Ectodermal cell (in vitro differentiated cells): ENCODE results near the gene SIPA1.
"Not testable (repeated sequence)": the region's sequence is repeated elsewhere in the genome, so short reads cannot be mapped to it uniquely, and the experiment has no call there.

Experiments
- H3K27ac ChIP-seq: 2 replicates; pipeline ENCODE4 v1.7.0; 2013; ENCODE audit warnings: mild to moderate bottlenecking, low read depth, low read length; ENCODE audit not compliant: insufficient read depth, poor library complexity, severe bottlenecking
- H3K27me3 ChIP-seq: 2 replicates; pipeline ENCODE4 v1.7.0; 2013; ENCODE audit warnings: mild to moderate bottlenecking, low read length; ENCODE audit not compliant: insufficient read depth, control insufficient read depth, poor library complexity, severe bottlenecking
- H3K36me3 ChIP-seq: one replicate; pipeline ENCODE4 v1.7.0; 2013; ENCODE audit warnings: low read length; ENCODE audit not compliant: control insufficient read depth, insufficient read depth
- H3K4me1 ChIP-seq: one replicate; pipeline ENCODE4 v1.7.0; 2013; ENCODE audit warnings: low read length; ENCODE audit not compliant: control insufficient read depth, insufficient read depth
- H3K4me3 ChIP-seq: 2 replicates; pipeline ENCODE4 v1.7.0; 2013; ENCODE audit warnings: low read depth, low read length, control low read depth; ENCODE audit not compliant: insufficient read depth
- H3K9me3 ChIP-seq: 2 replicates; pipeline ENCODE4 v1.7.0; 2013; ENCODE audit warnings: mild to moderate bottlenecking, low read length, moderate library complexity; ENCODE audit not compliant: control insufficient read depth
- WGBS, 2 experiments: methylation state at CpG; one replicate each; pipeline ENCODE4 v1.1.7; 2013; ENCODE audit warnings: missing lambda C conversion rate in 2 of 2; 5-methylcytosine and 5-hydroxymethylcytosine counted together

The SIPA1 gene

GRCh38 chr11:65685981-65686380 is 48.1 kb downstream of the SIPA1 start:
- WGBS, 2 experiments, result 85 to 86% methylated on average over 8 of the region's 8 CpGs

GRCh38 chr11:65691847-65692246 is 53.9 kb downstream of the SIPA1 start:
- not testable (repeated sequence) for H3K36me3 ChIP-seq, H3K4me1 ChIP-seq, H3K27ac ChIP-seq, H3K4me3 ChIP-seq, H3K9me3 ChIP-seq, H3K27me3 ChIP-seq
- 92 to 94% methylated on average over 8 of the region's 8 CpGs for whole genome bisulfite sequencing, 2 experiments

More at GRCh38 chr11:65685981-65686380, 48.1 kb downstream of the SIPA1 start:
- H3K4me1 ChIP-seq, result no peaks in the 10 kb centered on the region
- no peaks in the 10 kb centered on the region for H3K9me3 ChIP-seq
- H3K36me3 ChIP-seq, result no peaks in the 10 kb centered on the region
- H3K27ac ChIP-seq, result no peak overlapping the region
- H3K4me3 ChIP-seq, result no peak overlapping the region
- H3K27me3 ChIP-seq, result no peaks in the 10 kb centered on the region

- no peak overlapping the region for H3K4me3 ChIP-seq
- no peaks in the 10 kb centered on the region for H3K9me3 ChIP-seq
- H3K27ac ChIP-seq, result no peak overlapping the region
- H3K4me1 ChIP-seq, result no peaks in the 10 kb centered on the region
- H3K36me3 ChIP-seq, result no peaks in the 10 kb centered on the region
- WGBS, 2 experiments, result 87 to 92% methylated on average over 11 of the region's 11 CpGs
- H3K27me3 ChIP-seq, result no peaks in the 10 kb centered on the region
Measured at GRCh38 chr11:65692367-65692766, 54.5 kb downstream of the SIPA1 start.

- 90 to 91% methylated on average over 12 of the region's 12 CpGs for WGBS, 2 experiments
- Histone ChIP-seq H3K4me3 (no peak overlapping the region), H3K27ac (no peak overlapping the region), H3K36me3 (no peaks in the 10 kb centered on the region), H3K9me3 (no peaks in the 10 kb centered on the region), H3K4me1 (no peaks in the 10 kb centered on the region), H3K27me3 (peaks cover 5% of the 10 kb centered on the region)
Measured at GRCh38 chr11:65695459-65696241, 57.7 kb downstream of the SIPA1 start.

- Histone ChIP-seq H3K9me3 (no peaks in the 10 kb centered on the region), H3K27me3 (peaks cover 5% of the 10 kb centered on the region), H3K27ac (no peak overlapping the region), H3K36me3 (no peaks in the 10 kb centered on the region), H3K4me1 (no peaks in the 10 kb centered on the region), H3K4me3 (no peak overlapping the region)
- WGBS, 2 experiments, result 89 to 91% methylated on average over 5 of the region's 5 CpGs
Measured at GRCh38 chr11:65696802-65697552, 59.1 kb downstream of the SIPA1 start.

GRCh38 chr11:65698205-65698604 is 60.3 kb downstream of the SIPA1 start:
- H3K36me3 ChIP-seq, result no peaks in the 10 kb centered on the region
- no peak overlapping the region for H3K4me3 ChIP-seq
- no peaks in the 10 kb centered on the region for H3K9me3 ChIP-seq
- H3K27ac ChIP-seq, result no peak overlapping the region
- peaks cover 10% of the 10 kb centered on the region for H3K27me3 ChIP-seq
- no peaks in the 10 kb centered on the region for H3K4me1 ChIP-seq
- 82 to 91% methylated on average over 8 of the region's 8 CpGs for WGBS, 2 experiments

- Histone ChIP-seq H3K9me3 (no peaks in the 10 kb centered on the region), H3K4me1 (no peaks in the 10 kb centered on the region), H3K27me3 (peaks cover 10% of the 10 kb centered on the region), H3K27ac (no peak overlapping the region), H3K4me3 (no peak overlapping the region), H3K36me3 (no peaks in the 10 kb centered on the region)
- 80 to 82% methylated on average over 7 of the region's 7 CpGs for WGBS, 2 experiments
Measured at GRCh38 chr11:65699306-65699705, 61.4 kb downstream of the SIPA1 start.

- Histone ChIP-seq H3K9me3 (no peaks in the 10 kb centered on the region), H3K27me3 (peaks cover 14% of the 10 kb centered on the region), H3K27ac (no peak overlapping the region), H3K4me1 (no peaks in the 10 kb centered on the region), H3K4me3 (no peak overlapping the region), H3K36me3 (no peaks in the 10 kb centered on the region)
- whole genome bisulfite sequencing, 2 experiments, result 81% methylated on average over 3 of the region's 3 CpGs; no CpG with 5 or more reads in 1 of the 2 experiments
Measured at GRCh38 chr11:65700399-65700798, 62.5 kb downstream of the SIPA1 start.
